ENCODE results near the gene HOXA4. TPM values are rescaled to one million over a fixed set of nuclear protein-coding genes. Genes with fewer than 3 reads are reported as not detected.

HOXA4 gene
- polyA plus RNA-seq, 3 donors: 0.48 TPM; not detected in 2

GRCh38 chr7:27126596-27127327, 3.8 kb downstream of the HOXA4 start:
- Mint-ChIP-seq H3K4me3 (no peak overlapping the region), H3K4me1 (peaks cover 12% of the 10 kb centered on the region), H3K27me3 (ENCODE audit: low read depth in 3 of 3) (peaks cover 3 to 10% (median 4%) of the 10 kb centered on the region in 3 donors), H3K9me3 (peaks cover 0 to 6% (median 3%) of the 10 kb centered on the region in 7 donors), H3K27ac (no peak overlapping the region), H3K36me3 (peaks cover 0 to 2% of the 10 kb centered on the region in 2 donors)
- H4K20me1 ChIP-seq (ENCODE audit: insufficient read depth, low read length): no peaks in the 10 kb centered on the region
- no peaks in the 10 kb centered on the region for H3K36me3 ChIP-seq (replicated peaks in 1 of 2; ENCODE audit: control insufficient read depth in 1 of 2, insufficient read depth in 2 of 2, low read length in 2 of 2)
- no peak overlapping the region for H3K4me3 ChIP-seq (replicated peaks in 1 of 3; ENCODE audit: low read depth in 2 of 3, low read length in 3 of 3)
- no peak overlapping the region for H3K9ac ChIP-seq (ENCODE audit: insufficient read depth, low read length, poor library complexity, severe bottlenecking)
- intact Hi-C loops (cut with micrococcal nuclease): no loop called here
- H3K27ac ChIP-seq (ENCODE audit: low read depth in 1 of 2, low read length in 2 of 2): no peak overlapping the region
- H3K9me3 ChIP-seq (replicated peaks in 1 of 2; ENCODE audit: control insufficient read depth in 1 of 2, insufficient read depth in 1 of 2, low read length in 2 of 2): no peaks in the 10 kb centered on the region
- no peaks in the 10 kb centered on the region for H3K27me3 ChIP-seq (ENCODE audit: control insufficient read depth in 2 of 2, insufficient read depth in 2 of 2, low read length in 2 of 2)
- no peak for TF ChIP-seq CTCF (IDR thresholded peaks at IDR 0.05)
- H3K79me2 ChIP-seq (ENCODE audit: insufficient read depth, low read length): no peaks in the 10 kb centered on the region
- H3K4me1 ChIP-seq (ENCODE audit: control insufficient read depth in 1 of 2, insufficient read depth in 2 of 2, low read length in 2 of 2): peaks cover 0 to 7% of the 10 kb centered on the region in 2 donors
- H2AFZ ChIP-seq (ENCODE audit: insufficient read depth, low read depth, low read length, poor library complexity, severe bottlenecking): no peak overlapping the region
- WGBS (ENCODE audit: insufficient coverage): no CpG with 5 or more reads among the region's 3 CpGs
- H3K4me2 ChIP-seq (replicated peaks; ENCODE audit: extremely low read depth, low read length, poor library complexity, severe bottlenecking): no peak overlapping the region
- DNase-seq: no peak

- intact Hi-C loops (cut with micrococcal nuclease): no loop called here
- WGBS (ENCODE audit: insufficient coverage): 88% methylated on average over 4 of the region's 5 CpGs
Observed at GRCh38 chr7:27125986-27126394, 4.6 kb downstream of the HOXA4 start.

More at GRCh38 chr7:27125986-27126394, 4.6 kb downstream of the HOXA4 start:
- no peak overlapping the region for H2AFZ ChIP-seq (ENCODE audit: insufficient read depth, low read depth, low read length, poor library complexity, severe bottlenecking)
- TF ChIP-seq CTCF (IDR thresholded peaks at IDR 0.05): no peak
- DNase-seq: no peak
- no peaks in the 10 kb centered on the region for H3K27me3 ChIP-seq (ENCODE audit: control insufficient read depth in 2 of 2, insufficient read depth in 2 of 2, low read length in 2 of 2)
- no peaks in the 10 kb centered on the region for H3K79me2 ChIP-seq (ENCODE audit: insufficient read depth, low read length)
- no peaks in the 10 kb centered on the region for H3K9me3 ChIP-seq (replicated peaks in 1 of 2; ENCODE audit: control insufficient read depth in 1 of 2, insufficient read depth in 1 of 2, low read length in 2 of 2)
- Mint-ChIP-seq H3K27ac (no peak overlapping the region), H3K27me3 (ENCODE audit: low read depth in 3 of 3) (peaks cover 3 to 10% (median 4%) of the 10 kb centered on the region in 3 donors), H3K36me3 (peaks cover 0 to 2% of the 10 kb centered on the region in 2 donors), H3K4me3 (no peak overlapping the region), H3K4me1 (peaks cover 6% of the 10 kb centered on the region), H3K9me3 (peaks cover 0 to 4% (median 2%) of the 10 kb centered on the region in 7 donors)
- H3K4me1 ChIP-seq (ENCODE audit: control insufficient read depth in 1 of 2, insufficient read depth in 2 of 2, low read length in 2 of 2): peaks cover 0 to 2% of the 10 kb centered on the region in 2 donors
- H3K9ac ChIP-seq (ENCODE audit: insufficient read depth, low read length, poor library complexity, severe bottlenecking): no peak overlapping the region
- H3K27ac ChIP-seq (ENCODE audit: low read depth in 1 of 2, low read length in 2 of 2): no peak overlapping the region
- no peak overlapping the region for H3K4me2 ChIP-seq (replicated peaks; ENCODE audit: extremely low read depth, low read length, poor library complexity, severe bottlenecking)
- H3K4me3 ChIP-seq (replicated peaks in 1 of 3; ENCODE audit: low read depth in 2 of 3, low read length in 3 of 3): no peak overlapping the region
- no peaks in the 10 kb centered on the region for H4K20me1 ChIP-seq (ENCODE audit: insufficient read depth, low read length)
- no peaks in the 10 kb centered on the region for H3K36me3 ChIP-seq (replicated peaks in 1 of 2; ENCODE audit: control insufficient read depth in 1 of 2, insufficient read depth in 2 of 2, low read length in 2 of 2)
